GM21786 (cell line): ENCODE results near the gene CYB5B.
A peak's percentile ranks its signal among the peaks of the same experiment; 100 is the strongest.

ENCODE experiments used
- ATAC-seq: cut with Tn5 transposase; IDR thresholded peaks from one replicate; pipeline ENCODE4 v1.9.1; 2021; ENCODE audit not compliant: unreplicated experiment

The CYB5B gene

DNA sequence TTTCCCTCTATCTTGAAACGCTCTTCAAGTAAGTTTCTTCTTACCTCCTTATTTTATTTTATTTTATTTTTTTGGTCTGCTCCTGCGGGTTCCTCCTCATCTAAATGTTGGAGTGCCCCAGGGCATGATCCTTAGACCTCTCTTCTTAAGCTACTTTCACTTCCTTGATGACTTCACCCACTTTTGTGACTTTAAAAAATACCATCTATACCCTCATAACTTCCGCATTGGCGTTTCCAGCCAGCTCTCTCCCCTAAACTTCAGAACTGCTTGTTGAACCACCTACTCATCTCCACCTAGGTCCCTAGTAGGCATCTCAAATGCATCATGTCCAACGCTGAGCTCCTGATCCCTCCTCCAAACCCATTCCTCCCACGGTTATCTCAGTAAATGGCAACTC lies 89.9 kb downstream of the CYB5B start:
- ATAC-seq, result peak; percentile 42
